Measurements from ENCODE around the gene C4orf51.

Gene C4orf51

DNA sequence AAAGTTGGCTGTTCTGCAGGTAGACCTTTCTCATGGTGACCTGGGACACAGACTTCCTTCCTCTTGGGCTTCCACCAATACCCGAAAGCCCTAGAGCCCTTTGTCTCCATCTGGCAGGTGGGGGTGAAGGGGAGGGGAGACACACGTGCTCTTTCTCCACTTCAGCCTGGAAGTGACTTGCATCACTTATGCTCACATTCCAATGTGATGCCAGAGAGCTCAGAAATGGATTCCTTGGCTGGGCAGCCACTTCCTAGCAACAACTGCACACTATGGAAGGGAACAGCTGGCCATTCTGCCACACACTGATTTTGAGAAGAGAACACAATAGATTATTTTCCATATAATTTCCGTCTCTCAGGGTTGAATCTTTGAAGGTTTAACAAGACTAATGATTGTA is 36.3 kb downstream of the C4orf51 start:
- DNase-seq, result no peak

- no peak for DNase-seq
Measured at GRCh38 chr4:145716661-145717200, 36.8 kb downstream of the C4orf51 start.

GRCh38 chr4:145719752-145720624 is 40.0 kb downstream of the C4orf51 start:
- DNase-seq, result no peak

DNA sequence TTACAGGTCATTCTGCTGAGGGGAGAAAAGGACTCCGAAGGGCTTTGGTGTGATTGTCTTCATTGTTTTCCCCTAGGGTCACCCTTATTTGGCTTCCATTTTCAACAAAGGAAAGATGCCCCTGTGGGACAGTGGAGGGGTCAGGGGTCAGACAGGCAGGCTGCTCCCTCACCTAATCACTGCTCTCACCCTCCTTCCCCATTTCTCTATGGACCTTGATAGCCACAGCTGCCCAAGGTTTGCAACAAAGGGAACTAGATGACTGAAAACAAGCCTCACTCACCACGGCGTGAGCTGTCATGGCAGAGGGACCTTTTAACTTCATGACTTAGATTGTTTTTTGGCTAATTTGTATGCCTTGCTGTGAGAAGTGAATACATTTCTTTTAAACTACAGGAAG is 40.7 kb downstream of the C4orf51 start:
- no peak for DNase-seq

- DNase-seq, result peak; percentile 44
Measured at GRCh38 chr4:145722561-145722960, 42.6 kb downstream of the C4orf51 start.

DNA sequence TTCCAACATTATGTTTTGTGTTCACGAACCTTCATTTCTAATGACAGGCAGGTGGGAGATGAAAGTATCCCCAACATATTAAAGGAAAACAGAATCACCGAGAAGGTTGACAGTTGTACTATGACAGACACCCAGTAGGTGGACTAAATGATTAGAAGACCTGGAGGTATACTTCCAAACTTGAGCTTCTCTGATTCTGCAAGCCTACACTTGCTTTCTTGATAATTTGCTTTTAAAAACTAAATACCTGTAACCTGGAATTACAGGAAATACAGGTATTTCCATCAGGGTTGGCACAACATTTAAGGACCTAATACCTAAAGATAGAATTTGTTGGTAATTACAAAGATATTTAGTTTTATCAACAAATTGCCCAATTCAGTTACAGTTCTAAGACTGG is 43.4 kb downstream of the C4orf51 start:
- DNase-seq, result no peak

- no peak for DNase-seq
Measured at GRCh38 chr4:145730026-145730425, 50.1 kb downstream of the C4orf51 start.

- no peak for DNase-seq
Measured at GRCh38 chr4:145731028-145731427, 51.1 kb downstream of the C4orf51 start.

DNA sequence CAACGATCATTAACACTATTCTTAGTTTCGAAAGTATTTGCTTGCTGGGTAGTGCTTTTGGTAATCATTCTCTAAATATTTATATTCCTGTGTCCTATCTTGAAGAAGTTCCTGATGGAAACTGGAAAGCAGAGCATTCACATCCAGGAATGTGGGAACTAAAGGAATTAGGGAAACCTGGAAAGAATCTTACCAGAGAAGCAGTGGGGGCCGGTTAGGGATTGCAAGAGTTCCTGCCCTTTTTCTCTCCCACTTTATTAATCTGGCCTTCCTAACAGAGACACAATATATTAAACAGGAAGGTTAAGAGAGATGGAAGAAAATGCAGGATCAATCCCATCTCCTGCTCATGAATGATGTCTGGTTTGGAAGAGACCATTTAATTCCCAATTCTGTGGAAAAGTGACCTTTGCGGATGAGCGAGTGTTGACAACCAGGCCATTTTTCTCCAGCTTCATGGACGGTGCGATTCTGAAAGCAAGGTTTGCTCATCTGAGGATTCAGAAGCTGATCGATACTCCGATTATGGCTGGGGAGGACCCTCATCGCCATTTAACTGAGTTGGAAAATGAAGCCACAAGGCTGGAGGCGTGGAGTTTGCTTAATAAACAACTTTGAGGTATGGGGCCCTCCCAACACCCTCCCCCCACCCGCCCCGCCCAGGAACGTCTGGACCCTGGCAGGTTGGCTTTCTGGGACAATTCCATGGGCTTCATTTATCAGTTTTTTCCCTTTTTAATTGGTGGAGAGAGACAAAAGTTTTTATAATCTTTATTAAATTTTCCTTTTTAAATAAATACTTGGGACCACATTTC is 52.3 kb downstream of the C4orf51 start:
- DNase-seq, result peak; percentile 7

DNA sequence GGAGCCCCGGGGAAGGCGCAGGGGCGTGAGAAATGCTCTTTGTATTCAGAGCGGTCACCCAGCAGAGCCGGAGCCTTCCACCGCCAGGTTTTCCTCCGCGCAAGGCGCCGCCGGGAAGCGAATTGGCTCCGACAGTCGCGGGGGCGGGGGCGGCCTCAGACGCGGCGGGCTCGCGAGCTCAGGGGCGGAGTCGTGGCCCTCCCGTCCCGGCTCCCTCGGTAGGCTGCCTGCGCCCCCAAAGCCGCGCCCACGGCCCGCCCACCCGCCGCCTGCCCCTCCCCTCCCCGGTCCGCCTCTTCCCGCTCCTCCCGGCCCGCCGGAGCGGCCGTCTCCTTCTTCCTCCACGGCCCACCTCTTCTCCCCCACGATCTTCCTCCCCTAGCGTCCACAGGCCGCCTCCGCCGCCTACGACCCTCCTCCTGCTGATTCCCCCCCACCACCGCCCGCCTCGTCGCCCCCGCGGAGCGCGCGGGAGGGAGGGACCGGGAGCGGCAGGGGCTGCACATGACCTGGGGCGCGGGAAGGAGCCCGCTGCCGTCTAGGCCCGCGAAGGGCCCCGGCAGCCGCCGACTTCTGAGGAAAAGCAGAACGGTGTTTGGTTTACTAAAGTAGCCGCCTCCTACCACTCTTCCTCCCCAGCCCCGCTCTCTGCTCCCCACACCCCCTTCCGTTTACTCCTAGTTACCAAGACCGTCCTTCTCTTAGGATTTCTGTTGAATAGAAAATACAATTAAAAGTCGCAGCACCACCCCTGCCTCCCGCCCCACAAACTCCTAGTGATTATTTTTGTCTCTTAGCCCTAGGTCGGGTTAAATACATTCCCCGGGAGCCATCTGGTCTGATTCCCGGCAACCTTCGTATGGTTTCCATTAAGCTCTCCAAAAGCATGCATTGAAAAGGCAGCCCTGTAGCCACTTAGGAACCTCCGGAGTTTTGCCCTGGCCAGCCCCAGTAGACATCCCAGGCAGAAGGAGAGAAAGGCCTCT is 53.2 kb downstream of the C4orf51 start:
- peak; percentile 96 for DNase-seq

DNA sequence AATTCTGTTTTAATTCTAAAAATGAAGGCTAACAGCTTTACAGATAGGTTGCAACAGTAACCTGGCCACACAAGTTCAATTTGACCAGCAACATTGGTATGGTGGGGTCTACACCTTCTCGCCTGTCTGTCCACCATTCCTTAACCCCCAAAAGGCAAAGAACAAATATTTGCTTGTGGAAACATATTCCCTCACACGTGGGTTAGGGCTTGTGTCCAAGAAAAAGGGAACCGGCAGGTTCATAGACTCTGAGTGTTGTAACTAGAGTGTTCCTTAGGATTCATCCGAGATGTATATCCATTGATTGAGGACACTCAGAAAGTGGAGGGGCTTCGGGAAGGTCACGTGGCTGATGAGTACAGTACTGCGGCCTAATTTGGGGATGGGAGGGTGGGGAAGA is 54.1 kb downstream of the C4orf51 start:
- no peak for DNase-seq

DNA sequence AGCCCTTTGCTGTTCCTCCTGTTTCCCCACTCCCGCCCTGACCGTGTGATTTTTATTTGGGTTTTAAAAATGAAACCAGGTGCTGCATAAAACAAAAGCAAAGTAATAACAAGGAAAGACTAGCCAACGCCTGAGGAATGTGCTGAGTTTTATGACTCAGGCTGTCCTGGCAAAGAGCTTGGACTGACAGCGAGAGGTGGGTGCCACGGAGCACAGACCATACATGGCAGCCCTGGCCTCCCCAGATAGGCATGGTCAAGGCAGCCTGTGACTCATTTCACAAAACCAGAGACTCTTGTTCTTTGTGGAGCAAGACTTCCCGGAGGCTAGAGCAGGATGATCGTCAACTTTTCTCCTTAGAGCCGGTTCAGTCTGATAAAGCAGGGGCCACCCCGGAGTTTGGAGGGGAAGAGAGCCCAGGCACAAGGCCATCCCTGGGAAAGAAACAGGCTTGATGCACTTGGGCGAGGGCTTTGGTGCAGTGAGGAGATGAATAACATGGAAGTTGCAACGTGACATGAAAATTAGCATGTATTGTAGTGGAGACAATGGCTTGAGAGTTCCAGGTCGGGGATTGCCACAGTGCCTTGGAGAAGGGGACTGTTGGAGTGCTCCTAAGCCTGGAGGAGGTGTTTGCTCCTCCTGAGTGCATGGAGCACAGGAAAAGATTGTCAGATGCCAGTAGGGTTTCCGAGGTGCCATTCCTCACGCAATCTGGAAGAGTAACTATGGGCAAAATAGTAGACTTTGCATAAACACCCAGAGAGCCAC is 54.8 kb downstream of the C4orf51 start:
- no peak for DNase-seq

DNA sequence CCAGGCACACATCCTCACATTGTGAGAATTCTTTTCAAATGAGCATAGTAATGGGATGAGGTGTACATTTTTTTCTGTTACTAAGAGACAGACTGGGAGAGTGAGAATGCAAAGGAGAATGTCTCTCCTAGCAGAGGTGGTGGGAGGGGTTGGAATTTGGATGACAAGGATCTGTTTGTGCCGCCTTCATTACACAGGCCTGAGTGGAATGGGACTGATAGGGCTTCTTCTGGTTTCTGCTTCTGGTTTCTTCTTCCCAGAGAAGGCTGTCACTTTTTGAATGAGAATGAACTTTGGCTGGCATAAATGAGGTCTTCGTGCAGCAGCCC is 55.4 kb downstream of the C4orf51 start:
- DNase-seq, result no peak

DNA sequence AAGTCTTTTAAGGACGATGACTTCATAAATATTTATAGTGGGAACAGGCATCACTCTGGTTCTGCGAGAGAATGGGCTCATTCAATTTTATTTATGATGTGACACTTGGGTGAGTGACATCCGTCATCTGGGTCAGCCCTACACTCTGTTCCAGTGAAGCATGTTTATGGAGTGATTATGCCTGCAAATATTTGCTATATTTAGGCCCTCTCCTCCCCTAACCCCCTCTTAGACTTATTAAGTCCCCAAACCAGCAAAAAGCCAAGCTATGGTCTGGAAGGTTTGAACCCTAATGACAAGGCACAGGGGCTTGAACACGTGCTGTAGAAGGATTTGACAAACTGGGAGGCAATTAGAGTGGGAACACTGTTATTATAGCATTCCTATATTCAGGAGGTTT is 55.9 kb downstream of the C4orf51 start:
- DNase-seq, result no peak

DNA sequence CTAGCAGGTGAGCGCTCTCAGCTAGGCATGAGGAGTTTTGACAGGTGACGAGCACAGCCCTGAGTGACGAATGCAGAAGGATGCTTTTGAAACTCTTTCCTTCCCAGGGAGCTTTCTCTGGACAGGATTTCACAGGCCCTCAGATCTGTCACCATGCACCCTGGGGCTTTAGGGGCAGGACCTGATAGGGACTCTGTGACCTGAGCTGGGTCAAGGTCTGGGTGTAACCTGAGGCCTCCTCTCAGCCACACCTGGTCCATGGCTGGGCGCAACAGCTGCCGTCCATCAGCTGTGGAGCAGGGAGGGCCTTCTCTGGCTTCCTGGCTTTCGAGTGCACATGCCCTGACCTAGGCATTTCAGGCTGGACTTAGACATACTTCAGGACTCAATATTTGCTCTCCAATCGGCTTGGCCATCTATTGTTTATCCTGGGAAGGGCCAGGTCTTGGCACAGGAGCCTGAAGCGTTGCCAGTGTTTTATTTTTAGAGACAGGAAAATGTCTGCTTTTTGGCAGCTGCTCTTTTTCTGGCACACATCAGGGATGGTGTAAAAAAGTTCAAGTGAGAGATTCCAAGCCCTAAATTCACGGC is 56.4 kb downstream of the C4orf51 start:
- DNase-seq, result no peak

GRCh38 chr4:145739845-145740244 is 59.9 kb downstream of the C4orf51 start:
- DNase-seq, result no peak

GRCh38 chr4:145740806-145741205 is 60.9 kb downstream of the C4orf51 start:
- DNase-seq, result no peak

DNA sequence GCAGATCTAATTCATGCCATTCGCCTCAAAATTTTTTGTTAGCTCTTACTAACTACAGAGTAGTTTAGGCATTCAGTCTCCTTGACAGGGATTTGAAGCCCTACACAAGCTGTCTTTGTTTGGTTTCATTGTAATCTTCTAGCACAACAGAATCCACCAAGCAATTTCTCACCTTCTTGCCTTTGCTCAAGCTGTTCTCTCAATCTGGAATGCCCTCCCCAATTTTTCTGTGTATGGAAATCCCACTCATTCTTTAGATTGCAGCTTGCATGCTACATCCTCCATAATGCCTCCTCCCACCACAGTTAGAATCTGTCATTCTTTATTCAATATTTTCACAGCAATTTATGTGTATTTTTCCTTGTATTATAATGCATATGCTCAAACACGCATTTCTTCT is 63.7 kb downstream of the C4orf51 start:
- no peak for DNase-seq

DNA sequence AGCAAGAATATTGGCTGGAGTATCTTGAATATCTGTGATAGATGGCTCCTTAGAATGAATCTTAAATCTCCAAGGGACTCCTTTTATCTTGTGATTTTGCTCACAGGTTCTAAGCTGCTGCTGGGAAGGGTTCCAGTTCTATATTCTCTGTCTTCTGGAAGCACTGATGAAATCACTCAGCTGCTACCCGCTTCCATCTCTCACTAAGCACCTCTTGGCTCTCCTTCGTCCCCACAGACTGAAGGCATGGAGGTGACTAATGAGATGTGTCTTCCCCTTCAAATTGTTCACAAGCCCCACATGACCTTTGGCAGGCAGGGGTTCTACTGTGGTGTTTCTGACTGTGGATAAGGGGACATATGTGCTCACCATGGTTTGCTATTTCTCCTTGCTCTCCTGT is 75.9 kb downstream of the C4orf51 start:
- DNase-seq, result no peak

DNA sequence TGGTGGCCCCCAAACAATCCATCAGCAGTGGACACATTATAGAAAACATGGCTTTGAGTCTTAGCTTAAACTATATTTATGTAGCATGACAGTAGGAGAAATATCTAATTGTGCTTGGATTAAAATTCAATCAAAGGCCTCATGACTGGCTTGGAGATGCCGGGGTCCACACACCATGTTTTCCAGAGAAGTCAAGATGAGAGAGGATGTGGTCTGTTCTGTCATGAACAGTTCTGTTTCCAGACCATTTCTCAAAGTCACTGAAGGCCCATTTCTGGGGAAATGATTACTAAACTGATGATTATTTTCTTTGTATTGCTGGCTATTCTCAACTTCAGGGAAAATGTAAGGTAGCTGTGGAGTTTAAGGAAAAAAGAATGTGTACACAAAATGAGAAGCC is 76.3 kb downstream of the C4orf51 start:
- DNase-seq, result no peak

GRCh38 chr4:145757188-145757587 is 77.2 kb downstream of the C4orf51 start:
- DNase-seq, result no peak

DNA sequence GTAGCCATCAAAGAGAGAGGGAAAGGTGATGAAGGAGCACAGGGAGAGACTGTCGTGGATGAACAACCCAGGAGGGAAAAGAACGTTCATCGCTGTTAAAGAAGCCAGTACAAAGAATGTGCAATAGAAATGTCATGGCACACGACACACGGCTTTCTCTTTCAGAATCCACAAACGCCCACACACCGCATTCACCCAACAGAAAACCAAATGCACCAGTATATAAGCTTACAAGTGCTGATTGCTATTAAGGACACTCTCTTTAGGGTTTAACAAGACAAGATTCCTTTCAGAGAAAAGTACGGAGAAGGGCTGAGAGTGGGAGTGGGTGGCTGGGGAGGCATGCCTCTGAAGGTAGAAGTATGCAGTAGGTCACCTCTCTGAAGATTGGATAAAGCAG is 80.2 kb downstream of the C4orf51 start:
- DNase-seq, result no peak
